Right atrium auricular region (tissue), 2 donors: ENCODE measurements around the gene SIPA1L3. TPM values are rescaled to one million over a fixed set of nuclear protein-coding genes. Genes with fewer than 3 reads are reported as not detected.
A peak's percentile ranks its signal among the peaks of the same experiment; 100 is the strongest.

ENCODE experiments used
- DNase-seq: peaks from one replicate; pipeline ENCODE4 v3.0.0-alpha.2; 2019; ENCODE audit warnings: low spot score
- H3K27ac ChIP-seq, 2 donors: fragments of 200-600 bp; sonication (generic); 1 replicate in 1 of 2; 2 replicates in 1 of 2; pipeline ENCODE4 v1.5.1; 2016 to 2019
- H3K27me3 ChIP-seq, 2 donors: fragments of 200-600 bp; sonication (generic); one replicate each; pipeline versions ENCODE4 v1.5.1 to v1.6.0; 2017 to 2019
- H3K36me3 ChIP-seq: fragments of 200-600 bp; sonication (generic); one replicate; pipeline ENCODE4 v1.5.1; 2016
- H3K4me1 ChIP-seq, 2 donors: fragments of 200-600 bp; sonication (generic); one replicate each; pipeline versions ENCODE4 v1.5.1 to v1.6.0; 2017 to 2019
- H3K4me3 ChIP-seq, 2 donors: fragments of 200-600 bp; sonication (generic); 1 replicate in 1 of 2; 2 replicates in 1 of 2; pipeline ENCODE4 v1.5.1; 2017 to 2019; ENCODE audit warnings: mild to moderate bottlenecking in 1 of 2, moderate library complexity in 1 of 2
- H3K9me3 ChIP-seq, 2 donors: fragments of 200-600 bp; sonication (generic); one replicate each; pipeline ENCODE4 v1.5.1; 2019
- total RNA-seq, 2 donors: library from RNA; depleted of rRNA; stranded (reverse); fragments of >200 nt; gene quantifications; one replicate each; pipeline ENCODE4 v1.1.0, GENCODE V29; 2016
- TF ChIP-seq, protein P1 (sequence below), 2 donors: fragments of 200-600 bp; sonication (generic); IDR thresholded peaks; one replicate each; pipeline ENCODE4 v1.5.1; 2019; ENCODE audit warnings: antibody characterized with exemption in 2 of 2

Gene SIPA1L3
- total RNA-seq, 2 donors from 2014 or later = 10.7 to 19.6 TPM

DNA sequence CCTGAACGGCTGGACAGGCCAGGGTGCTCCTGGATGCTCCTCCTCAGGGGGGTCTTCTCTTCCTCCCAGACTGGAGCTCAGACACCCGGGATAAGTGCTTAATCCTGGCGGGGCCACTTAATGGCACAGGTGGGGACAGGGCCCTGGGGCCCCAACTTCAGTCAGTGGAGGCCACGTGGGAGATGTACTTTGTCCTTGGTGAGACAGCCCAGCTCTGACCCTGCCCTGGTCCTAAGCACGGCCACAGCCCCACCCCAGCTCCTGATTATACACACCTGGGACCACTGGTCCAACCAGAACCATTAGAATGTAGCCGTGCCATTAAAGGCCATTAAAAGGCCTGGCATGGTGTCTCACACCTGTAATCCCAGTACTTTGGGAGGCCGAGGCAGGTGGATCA lies 341.4 kb downstream of the SIPA1L3 start:
- no peak for DNase-seq
- TF ChIP-seq, protein P1, sequence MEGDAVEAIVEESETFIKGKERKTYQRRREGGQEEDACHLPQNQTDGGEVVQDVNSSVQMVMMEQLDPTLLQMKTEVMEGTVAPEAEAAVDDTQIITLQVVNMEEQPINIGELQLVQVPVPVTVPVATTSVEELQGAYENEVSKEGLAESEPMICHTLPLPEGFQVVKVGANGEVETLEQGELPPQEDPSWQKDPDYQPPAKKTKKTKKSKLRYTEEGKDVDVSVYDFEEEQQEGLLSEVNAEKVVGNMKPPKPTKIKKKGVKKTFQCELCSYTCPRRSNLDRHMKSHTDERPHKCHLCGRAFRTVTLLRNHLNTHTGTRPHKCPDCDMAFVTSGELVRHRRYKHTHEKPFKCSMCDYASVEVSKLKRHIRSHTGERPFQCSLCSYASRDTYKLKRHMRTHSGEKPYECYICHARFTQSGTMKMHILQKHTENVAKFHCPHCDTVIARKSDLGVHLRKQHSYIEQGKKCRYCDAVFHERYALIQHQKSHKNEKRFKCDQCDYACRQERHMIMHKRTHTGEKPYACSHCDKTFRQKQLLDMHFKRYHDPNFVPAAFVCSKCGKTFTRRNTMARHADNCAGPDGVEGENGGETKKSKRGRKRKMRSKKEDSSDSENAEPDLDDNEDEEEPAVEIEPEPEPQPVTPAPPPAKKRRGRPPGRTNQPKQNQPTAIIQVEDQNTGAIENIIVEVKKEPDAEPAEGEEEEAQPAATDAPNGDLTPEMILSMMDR (IDR thresholded peaks at IDR 0.05) = no peak
- no peaks in the 10 kb centered on the region for H3K27me3 ChIP-seq
- peak overlapping the region; percentile 42 to 51 for H3K27ac ChIP-seq
- no peaks in the 10 kb centered on the region for H3K9me3 ChIP-seq
- H3K4me1 ChIP-seq = peaks cover 0 to 48% of the 10 kb centered on the region in 2 donors
- H3K36me3 ChIP-seq = no peaks in the 10 kb centered on the region
- H3K4me3 ChIP-seq = no peak overlapping the region

DNA sequence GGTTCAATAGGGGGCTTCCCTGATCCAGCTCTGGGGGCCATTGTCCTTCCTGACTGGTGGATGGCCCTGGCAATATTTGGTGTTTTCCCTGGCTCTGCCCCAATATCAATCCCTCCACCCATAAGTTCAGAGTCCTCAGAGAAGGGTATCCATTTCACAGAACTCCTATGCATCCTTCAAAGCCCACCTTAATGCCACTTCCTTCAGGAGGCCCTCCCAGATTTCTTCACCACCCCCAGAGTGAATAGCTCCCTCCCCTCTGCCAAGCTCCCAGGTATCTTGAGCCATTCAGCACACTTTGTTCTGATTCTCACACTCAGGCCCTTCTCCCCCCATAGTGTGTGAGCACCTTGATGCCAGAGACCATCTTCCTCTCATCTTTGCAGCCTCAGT lies 343.4 kb downstream of the SIPA1L3 start:
- H3K27ac ChIP-seq = peak overlapping the region; percentile 88 to 90
- H3K36me3 ChIP-seq = no peaks in the 10 kb centered on the region
- H3K4me1 ChIP-seq = peaks cover 0 to 59% of the 10 kb centered on the region in 2 donors
- H3K9me3 ChIP-seq = no peaks in the 10 kb centered on the region
- peak overlapping the region; percentile 19 to 43 for H3K4me3 ChIP-seq
- DNase-seq = no peak
- TF ChIP-seq, protein P1 (IDR thresholded peaks at IDR 0.05) = no peak
- no peaks in the 10 kb centered on the region for H3K27me3 ChIP-seq

DNA sequence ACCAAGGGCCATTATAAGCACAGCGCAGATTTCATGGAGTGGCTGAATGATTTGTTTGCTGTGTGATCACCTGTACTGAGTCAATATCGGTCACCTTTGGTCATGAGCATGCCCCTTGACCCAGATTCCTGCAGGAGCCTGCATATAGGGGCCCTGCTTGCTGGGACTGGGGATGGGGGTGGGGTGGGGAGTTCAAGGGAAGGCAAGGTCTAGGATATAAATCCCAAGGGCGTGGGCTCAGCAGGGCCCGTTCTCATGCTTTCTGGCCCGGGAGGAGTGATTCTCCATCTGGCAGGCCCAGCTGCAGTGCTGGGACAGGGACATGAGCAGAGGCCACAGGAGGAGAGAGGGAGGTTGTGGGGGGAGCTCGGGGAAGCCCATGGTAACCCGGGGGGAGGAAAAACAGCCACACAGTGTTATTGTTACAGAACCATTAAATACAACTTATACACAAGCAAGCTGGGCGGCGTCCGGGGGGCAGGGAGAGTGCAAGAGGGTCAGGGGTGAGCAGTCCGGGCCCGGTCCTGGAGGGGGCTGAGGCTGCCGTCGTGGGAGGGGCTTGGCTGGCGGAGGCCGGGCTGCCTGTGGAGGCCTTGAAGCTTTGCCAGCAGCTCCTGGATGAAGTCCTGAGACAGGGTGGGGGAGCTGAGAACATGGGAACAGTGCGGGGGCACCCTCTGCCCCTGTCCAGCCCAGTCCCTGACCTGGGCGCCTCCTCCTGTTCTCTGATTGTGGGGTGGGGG lies 344.0 kb downstream of the SIPA1L3 start:
- Histone ChIP-seq H3K36me3 (no peaks in the 10 kb centered on the region), H3K9me3 (no peaks in the 10 kb centered on the region), H3K27me3 (no peaks in the 10 kb centered on the region), H3K4me1 (peaks cover 0 to 63% of the 10 kb centered on the region in 2 donors), H3K27ac (peak overlapping the region; percentile 88 to 90), H3K4me3 (peak overlapping the region; percentile 19 to 43)
- peak; percentile 73 for DNase-seq
- TF ChIP-seq, protein P1 (IDR thresholded peaks at IDR 0.05) = no peak

DNA sequence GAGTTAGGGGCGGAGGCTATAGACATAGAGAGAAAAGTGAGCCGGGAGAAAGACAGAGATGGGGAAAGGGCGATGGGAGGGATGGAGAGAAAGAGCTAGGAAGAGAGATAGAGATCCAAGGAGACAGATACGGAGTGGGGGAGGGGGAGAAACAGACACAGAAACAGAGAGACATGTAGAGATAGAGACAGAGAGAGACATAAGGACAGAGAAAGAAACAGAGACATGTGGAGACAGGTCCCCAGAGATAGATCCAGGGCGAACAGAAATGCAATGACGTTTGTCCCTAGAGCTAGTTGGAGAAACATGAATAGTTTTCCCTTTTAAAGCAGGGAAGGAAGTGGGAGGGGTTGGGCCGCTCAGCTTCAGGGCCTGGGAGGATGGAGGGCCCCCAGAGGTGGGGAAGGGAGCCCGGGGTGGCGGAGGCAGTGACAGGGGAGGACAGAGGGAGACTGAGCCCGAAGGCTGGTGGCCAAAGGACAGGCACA lies 344.6 kb downstream of the SIPA1L3 start:
- H3K9me3 ChIP-seq = no peaks in the 10 kb centered on the region
- peak overlapping the region; percentile 34 to 43 for H3K4me3 ChIP-seq
- no peaks in the 10 kb centered on the region for H3K27me3 ChIP-seq
- TF ChIP-seq, protein P1 (IDR thresholded peaks at IDR 0.05) = no peak
- peaks cover 0 to 67% of the 10 kb centered on the region in 2 donors for H3K4me1 ChIP-seq
- H3K36me3 ChIP-seq = no peaks in the 10 kb centered on the region
- DNase-seq = no peak
- peak overlapping the region; percentile 88 to 90 for H3K27ac ChIP-seq

DNA sequence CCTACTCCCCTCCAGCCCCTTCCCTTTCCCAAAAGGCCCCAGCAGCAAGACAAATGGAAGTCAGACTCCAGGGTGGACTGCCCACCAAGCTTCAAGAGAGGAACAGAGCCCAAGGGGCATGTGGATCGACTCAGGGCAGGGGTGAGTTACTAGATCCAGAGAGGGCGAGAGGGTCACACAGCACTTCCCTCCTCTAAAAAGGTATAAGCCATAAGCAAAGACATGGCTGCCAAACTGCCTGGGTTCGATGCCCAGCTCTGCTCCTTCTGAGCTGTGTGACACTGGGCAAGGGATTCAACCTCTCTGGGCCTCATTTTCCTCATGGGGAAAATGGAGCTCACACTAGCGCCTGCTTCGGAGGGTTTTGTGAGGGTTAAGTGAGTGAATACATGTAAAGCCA lies 345.4 kb downstream of the SIPA1L3 start:
- H3K9me3 ChIP-seq = no peaks in the 10 kb centered on the region
- peaks cover 0 to 67% of the 10 kb centered on the region in 2 donors for H3K4me1 ChIP-seq
- H3K27ac ChIP-seq = peak overlapping the region; percentile 88 to 90
- TF ChIP-seq, protein P1 (IDR thresholded peaks at IDR 0.05) = no peak
- peak overlapping the region; percentile 34 to 43 for H3K4me3 ChIP-seq
- DNase-seq = no peak
- no peaks in the 10 kb centered on the region for H3K27me3 ChIP-seq
- no peaks in the 10 kb centered on the region for H3K36me3 ChIP-seq
